ENCODE results near the gene GNG4. TPM values are rescaled to one million over a fixed set of nuclear protein-coding genes. Genes with fewer than 3 reads are reported as not detected.
"Not testable (repeated sequence)": the region's sequence is repeated elsewhere in the genome, so short reads cannot be mapped to it uniquely, and the experiment has no call there.

GNG4 gene
- total RNA-seq, 8 experiments from 2014 or later: 0.87 to 61.0 (median 33.2) TPM

DNA sequence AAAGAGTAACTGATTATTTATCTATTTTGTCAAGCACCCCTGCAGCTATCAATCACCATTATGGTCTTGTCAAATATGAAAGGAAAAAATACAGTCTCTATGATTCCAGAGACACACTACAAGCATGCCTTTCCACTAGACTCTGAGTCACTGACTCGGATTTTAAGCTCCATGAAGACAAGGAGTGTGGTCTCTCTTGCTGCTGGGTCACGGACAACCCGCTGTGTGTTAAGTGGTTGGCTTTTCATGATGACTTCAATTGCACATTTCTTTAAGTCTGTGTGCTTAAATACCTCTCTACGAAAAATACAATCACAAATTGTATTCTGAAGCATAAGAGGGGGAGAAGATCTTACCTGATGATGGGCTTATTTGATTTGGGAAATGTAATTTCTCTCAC lies 14.0 kb upstream of the GNG4 start:
- no peak overlapping the region for H3K4me3 ChIP-seq
- in situ Hi-C loops (cut with MboI; ENCODE audit: low pct_unique_long_range_greater_than_20kb in 2 of 9, low sequenced_read_pairs in 9 of 9, unreplicated experiment in 9 of 9): no loop called here
- 79 to 95% (median 90%) methylated on average over 1 to 4 of the region's 4 CpGs; no CpG with 5 or more reads in 2 of the 10 experiments for WGBS, 10 experiments
- H3K27ac ChIP-seq: no peak overlapping the region
- ATAC-seq (replicated peaks in 6 of 8): no peak
- no peaks in the 10 kb centered on the region for H3K4me1 ChIP-seq (replicated peaks in 1 of 2)

DNA sequence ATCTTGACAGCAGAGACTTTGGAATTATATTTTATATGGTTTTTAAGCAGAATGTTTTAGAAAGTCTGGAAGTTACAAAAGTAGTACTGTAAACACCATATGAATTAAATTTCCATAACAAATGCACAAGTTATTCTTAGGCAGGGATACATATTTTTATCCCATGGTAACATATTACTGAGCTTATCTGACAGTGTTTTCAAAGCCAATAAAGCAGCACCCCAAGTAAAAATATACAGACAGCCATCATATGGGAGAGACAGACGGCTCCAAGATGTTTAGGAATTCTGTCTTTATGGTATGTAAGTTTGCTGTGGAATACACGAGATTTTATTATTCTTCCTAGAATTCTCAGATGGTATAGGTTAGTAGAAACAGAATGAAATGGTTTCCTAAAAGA lies 12.0 kb upstream of the GNG4 start:
- in situ Hi-C loops (cut with MboI; ENCODE audit: low pct_unique_long_range_greater_than_20kb in 2 of 9, low sequenced_read_pairs in 9 of 9, unreplicated experiment in 9 of 9): no loop called here
- peak in 1 of 8 experiments; percentile 66 for ATAC-seq (replicated peaks in 6 of 8)
- H3K27ac ChIP-seq: no peak overlapping the region
- H3K4me3 ChIP-seq: no peak overlapping the region
- H3K4me1 ChIP-seq (replicated peaks in 1 of 2): no peaks in the 10 kb centered on the region
- WGBS, 10 experiments: 6 to 70% (median 51%) methylated on average over 2 of the region's 2 CpGs; no CpG with 5 or more reads in 2 of the 10 experiments

DNA sequence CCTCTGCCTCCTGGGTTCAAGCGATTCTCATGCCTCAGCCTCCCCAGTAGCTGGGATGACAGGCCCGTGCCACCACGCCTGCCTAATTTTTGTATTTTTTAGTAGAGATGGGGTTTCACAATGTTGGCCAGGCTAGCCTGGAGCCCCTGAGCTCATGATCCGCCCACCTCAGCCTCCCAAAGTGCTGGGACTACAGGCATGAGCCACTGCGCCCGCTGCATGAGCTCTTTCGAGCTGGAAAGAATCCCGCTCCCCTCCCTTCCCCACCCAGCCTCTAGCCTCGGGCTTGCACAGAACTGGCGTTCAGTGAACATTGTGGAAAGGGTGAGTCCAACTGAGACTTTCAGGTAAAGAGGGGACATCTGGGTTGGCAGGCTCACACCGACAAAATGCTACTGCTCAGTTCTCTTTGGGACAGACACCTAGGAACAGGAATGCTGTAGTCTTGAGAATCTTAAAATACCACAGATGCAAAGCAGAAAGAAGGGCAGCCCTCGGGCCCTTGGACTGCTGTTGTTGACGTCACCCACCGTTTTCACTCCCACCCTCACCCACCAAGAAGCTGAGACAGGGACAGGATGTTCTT lies 9.7 kb upstream of the GNG4 start:
- in situ Hi-C loops (cut with MboI; ENCODE audit: low pct_unique_long_range_greater_than_20kb in 2 of 9, low sequenced_read_pairs in 9 of 9, unreplicated experiment in 9 of 9): no loop called here
- Histone ChIP-seq H3K4me3 (no peak overlapping the region), H3K4me1 (replicated peaks in 1 of 2) (no peaks in the 10 kb centered on the region), H3K27ac (no peak overlapping the region)
- ATAC-seq (replicated peaks in 6 of 8): no peak
- 86 to 100% (median 99%) methylated on average over 1 to 7 of the region's 14 CpGs; no CpG with 5 or more reads in 1 of the 10 experiments for WGBS, 10 experiments

DNA sequence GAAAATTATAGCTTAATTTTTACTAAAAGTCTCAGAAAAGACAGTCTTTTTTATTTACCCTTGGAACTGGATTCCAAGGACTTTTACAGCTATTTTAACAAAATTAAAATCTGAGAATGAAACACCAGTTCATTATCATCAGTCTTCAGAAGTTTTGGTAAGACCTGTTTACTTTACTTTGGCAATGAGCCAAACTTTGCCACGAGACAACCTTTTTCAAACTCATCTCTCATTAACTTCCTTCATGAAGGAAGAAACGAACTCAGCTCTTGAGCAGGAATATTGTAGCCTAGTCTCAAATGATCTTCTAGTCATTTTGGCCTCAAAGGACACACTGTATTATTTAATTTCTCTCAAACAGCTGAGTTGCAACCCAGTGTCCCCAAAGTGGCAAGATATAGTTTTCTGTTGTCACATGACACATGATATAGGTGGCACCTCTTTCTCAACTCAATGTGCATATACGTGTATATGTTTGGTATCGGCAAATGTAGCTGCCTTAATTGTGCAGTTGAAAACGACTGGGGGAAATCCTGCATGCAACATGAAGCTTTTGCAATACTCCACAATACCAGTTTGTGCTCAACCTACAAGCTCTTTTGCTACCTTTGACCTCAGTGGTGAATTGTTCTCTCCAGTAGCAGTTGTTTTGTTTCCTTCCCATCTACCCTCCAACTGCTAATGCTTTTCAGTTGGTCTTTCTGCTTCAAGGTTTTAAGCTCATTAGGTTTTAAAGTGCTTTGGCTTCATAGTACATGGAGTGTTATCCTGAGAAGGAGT lies 8.4 kb upstream of the GNG4 start:
- no peak for ATAC-seq (replicated peaks in 6 of 8)
- Histone ChIP-seq H3K4me3 (no peak overlapping the region), H3K27ac (no peak overlapping the region), H3K4me1 (replicated peaks in 1 of 2) (no peaks in the 10 kb centered on the region)
- WGBS, 10 experiments: 34 to 94% (median 80%) methylated on average over 1 to 5 of the region's 5 CpGs
- in situ Hi-C loops (cut with MboI; ENCODE audit: low pct_unique_long_range_greater_than_20kb in 2 of 9, low sequenced_read_pairs in 9 of 9, unreplicated experiment in 9 of 9): no loop called here

DNA sequence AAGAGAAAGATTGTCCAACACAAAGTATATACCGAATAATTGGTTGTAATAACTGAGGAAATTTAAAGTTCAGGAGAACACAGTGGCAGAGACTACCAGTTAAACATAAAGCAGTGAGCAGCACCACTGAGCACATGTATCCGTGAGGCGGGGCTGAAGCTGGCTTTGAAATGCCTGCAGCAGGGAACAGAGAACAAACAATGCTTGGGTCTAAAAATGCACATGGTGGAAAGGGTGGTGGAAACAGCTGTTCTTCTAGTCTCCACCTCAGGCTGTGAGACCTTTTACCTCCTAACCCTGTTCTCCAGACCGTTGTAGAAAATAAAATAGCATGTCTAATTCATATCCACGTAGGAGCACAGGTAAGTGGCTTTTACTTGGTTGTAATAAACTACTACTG lies 7.7 kb upstream of the GNG4 start:
- no peak overlapping the region for H3K27ac ChIP-seq
- 20 to 86% (median 71%) methylated on average over 1 to 5 of the region's 5 CpGs for WGBS, 10 experiments
- no peak overlapping the region for H3K4me3 ChIP-seq
- no peaks in the 10 kb centered on the region for H3K4me1 ChIP-seq (replicated peaks in 1 of 2)
- in situ Hi-C loops (cut with MboI; ENCODE audit: low pct_unique_long_range_greater_than_20kb in 2 of 9, low sequenced_read_pairs in 9 of 9, unreplicated experiment in 9 of 9): no loop called here
- ATAC-seq (replicated peaks in 6 of 8): peak in 3 of 8 experiments; percentile 42 to 97 (median 83)

DNA sequence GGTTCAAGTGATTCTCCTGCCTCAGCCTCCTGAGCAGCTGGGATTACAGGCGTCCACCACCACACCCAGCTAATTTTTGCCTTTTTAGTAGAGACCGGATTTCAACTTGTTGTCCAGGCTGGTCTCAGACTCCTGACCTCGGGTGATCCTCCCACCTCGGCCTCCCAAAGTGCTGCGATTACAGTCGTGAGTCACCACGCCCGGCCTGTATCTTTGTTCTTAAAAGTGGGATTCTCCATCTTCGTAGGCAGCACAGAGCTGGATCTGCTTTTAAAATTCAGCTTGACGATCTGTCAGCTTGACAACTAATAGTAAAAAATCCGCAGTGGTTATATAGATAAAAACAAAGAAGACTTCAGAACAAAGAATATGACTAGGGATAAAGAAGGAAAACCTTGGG lies 2.8 kb upstream of the GNG4 start:
- Histone ChIP-seq H3K4me3 (no peak overlapping the region), H3K27ac (no peak overlapping the region), H3K4me1 (replicated peaks in 1 of 2) (peaks cover 4 to 5% of the 10 kb centered on the region in 2 donors)
- in situ Hi-C loops (cut with MboI; ENCODE audit: low pct_unique_long_range_greater_than_20kb in 2 of 9, low sequenced_read_pairs in 9 of 9, unreplicated experiment in 9 of 9): no loop called here
- 72 to 100% (median 91%) methylated on average over 2 to 11 of the region's 11 CpGs for WGBS, 10 experiments
- no peak for ATAC-seq (replicated peaks in 6 of 8)

DNA sequence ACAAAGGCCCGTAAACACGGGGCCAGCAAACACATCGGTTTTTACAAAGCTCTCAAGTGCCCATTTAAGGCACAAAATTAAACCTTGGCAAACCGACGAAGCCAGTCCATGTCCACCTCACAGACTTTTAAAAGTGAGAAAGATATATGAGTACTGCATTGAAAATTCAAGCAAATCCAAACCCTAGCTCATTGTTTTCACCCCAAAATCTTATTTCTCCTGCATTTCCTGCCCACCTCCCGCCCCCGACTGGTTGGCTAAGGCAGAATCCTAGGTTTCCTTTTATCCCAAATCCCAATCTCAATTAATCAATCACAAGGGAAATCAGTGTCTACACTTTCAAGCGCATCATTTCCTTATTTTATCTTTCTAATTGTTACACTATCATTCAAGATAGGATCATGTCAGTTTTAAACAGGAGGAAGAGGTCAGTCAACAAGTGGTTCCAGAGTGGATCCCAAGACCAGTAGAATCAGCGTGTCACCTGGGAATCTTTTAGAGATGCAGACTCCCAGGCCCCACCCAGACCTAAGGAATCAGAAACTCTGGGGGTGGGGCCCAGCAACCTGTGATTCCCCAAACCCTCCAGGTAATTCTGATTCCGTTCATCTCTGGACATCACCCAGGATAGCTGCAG lies 1.7 kb upstream of the GNG4 start:
- Histone ChIP-seq H3K27ac (no peak overlapping the region), H3K4me3 (peak overlapping the region in 2 of 5 donors; percentile 98 to 99), H3K4me1 (replicated peaks in 1 of 2) (peaks cover 4 to 5% of the 10 kb centered on the region in 2 donors)
- ATAC-seq (replicated peaks in 6 of 8): no peak
- in situ Hi-C loops (cut with MboI; ENCODE audit: low pct_unique_long_range_greater_than_20kb in 2 of 9, low sequenced_read_pairs in 9 of 9, unreplicated experiment in 9 of 9): no loop called here
- 14 to 100% (median 58%) methylated on average over 1 to 10 of the region's 10 CpGs; no CpG with 5 or more reads in 1 of the 10 experiments for WGBS, 10 experiments

DNA sequence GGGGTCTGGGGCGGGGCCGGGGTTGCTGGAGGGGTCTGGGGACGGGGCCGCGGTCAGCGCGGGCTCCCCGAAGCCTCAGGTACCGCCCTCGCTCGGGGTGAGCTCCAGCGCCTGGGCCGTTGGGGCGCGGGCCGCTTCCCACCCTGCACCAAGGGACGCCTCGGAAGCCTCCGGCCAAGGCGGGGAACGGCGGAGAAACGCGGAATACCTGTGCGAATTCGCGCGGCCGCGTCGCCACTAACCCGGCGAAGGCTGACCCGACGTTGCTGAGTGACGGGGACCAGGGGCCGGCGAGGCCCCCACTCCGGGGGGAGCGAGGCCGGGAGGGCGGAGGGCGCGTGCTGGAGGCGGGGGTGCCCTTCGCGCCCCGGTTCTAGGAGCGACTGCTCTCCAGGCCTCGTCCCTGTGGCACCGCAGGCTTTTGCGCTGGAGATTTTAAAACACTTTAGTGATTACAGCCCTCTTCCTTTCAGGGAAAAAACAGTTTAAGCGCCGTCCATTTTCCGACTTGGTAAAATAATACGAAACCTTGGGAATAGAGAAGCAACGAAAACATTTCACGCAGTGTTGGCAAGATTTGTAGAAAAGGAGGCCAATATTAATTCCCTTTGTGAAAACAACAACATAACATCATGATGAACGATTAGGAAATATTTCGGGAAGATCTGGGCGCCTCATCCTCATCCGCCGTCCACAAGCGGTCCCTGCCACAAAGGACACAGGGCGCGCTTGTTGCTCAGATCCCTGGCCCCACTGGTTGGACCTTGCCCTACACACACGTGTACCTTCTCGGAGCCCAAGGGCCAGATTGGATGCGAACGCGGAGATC lies 971 bp upstream of the GNG4 start:
- Histone ChIP-seq H3K27ac (peak overlapping the region; percentile 2 to 24), H3K4me3 (peak overlapping the region; percentile 64 to 100 (median 98)), H3K4me1 (replicated peaks in 1 of 2) (peaks cover 4 to 5% of the 10 kb centered on the region in 2 donors)
- 5 to 60% (median 25%) methylated on average over 1 to 19 of the region's 71 CpGs; no CpG with 5 or more reads in 1 of the 10 experiments for WGBS, 10 experiments
- in situ Hi-C loops (cut with MboI; ENCODE audit: low pct_unique_long_range_greater_than_20kb in 2 of 9, low sequenced_read_pairs in 9 of 9, unreplicated experiment in 9 of 9): no loop called here
- peak in 7 of 8 experiments; percentile 26 to 67 (median 62) for ATAC-seq (replicated peaks in 6 of 8)

DNA sequence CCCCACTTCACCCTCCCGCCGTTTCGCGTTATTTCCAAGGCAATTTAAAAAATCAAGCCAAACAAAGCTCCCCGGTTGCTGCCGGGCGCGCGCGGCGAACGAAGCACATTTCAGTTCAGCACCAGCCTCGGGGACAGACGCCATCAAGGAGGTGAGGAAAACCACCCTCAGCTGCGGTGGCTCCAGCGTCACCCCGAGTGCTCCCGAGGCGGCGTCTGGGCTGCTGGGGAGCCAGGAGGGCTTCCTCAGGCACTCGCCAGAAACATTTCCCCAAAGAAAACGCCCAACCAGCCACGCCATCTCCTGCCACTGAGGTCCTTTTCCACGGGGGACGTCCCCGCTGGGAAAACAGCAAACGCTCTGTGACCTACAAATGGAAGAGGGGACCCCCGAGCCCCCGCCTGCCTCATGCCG lies 623 bp downstream of the GNG4 start:
- in situ Hi-C loops (cut with MboI; ENCODE audit: low pct_unique_long_range_greater_than_20kb in 2 of 9, low sequenced_read_pairs in 9 of 9, unreplicated experiment in 9 of 9): no loop called here
- Histone ChIP-seq H3K27ac (peak overlapping the region; percentile 19 to 88), H3K4me1 (replicated peaks in 1 of 2) (peaks cover 4 to 5% of the 10 kb centered on the region in 2 donors), H3K4me3 (peak overlapping the region; percentile 64 to 100 (median 98))
- WGBS, 10 experiments: 0 to 17% (median 0%) methylated on average over 1 to 18 of the region's 30 CpGs; no CpG with 5 or more reads in 4 of the 10 experiments
- peak; percentile 23 to 88 (median 47) for ATAC-seq (replicated peaks in 6 of 8)

DNA sequence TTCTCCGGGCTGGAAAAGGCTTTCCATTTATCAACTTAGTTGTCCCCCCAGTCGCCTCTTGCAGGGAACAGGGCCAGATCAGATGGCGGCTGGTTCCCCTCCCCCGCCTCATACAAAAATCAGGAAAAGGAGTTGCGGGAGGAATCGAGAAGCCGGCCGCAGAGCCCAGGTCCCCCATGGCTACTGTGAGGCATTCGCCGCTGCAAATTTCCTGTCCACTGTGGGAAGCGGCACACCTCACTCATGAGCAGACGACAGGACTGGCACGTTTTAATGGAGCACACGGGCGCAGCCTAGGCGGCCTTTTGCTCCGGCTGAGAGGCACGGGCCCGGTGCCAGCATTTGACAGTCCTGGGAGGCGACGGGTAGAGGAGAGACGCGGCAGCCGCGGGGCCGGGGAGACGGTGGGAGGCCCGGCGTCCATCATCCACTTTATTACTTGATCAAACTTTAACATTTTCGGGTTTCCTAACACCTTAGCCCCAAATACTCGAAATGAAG lies 1.1 kb downstream of the GNG4 start:
- 0 to 40% (median 6%) methylated on average over 1 to 25 of the region's 31 CpGs; no CpG with 5 or more reads in 1 of the 10 experiments for WGBS, 10 experiments
- in situ Hi-C loops (cut with MboI; ENCODE audit: low pct_unique_long_range_greater_than_20kb in 2 of 9, low sequenced_read_pairs in 9 of 9, unreplicated experiment in 9 of 9): no loop called here
- H3K4me3 ChIP-seq: peak overlapping the region; percentile 64 to 100 (median 98)
- peak overlapping the region in 1 of 2 donors; percentile 88 for H3K27ac ChIP-seq
- peaks cover 5 to 7% of the 10 kb centered on the region in 2 donors for H3K4me1 ChIP-seq (replicated peaks in 1 of 2)
- ATAC-seq (replicated peaks in 6 of 8): peak; percentile 8 to 38 (median 22)

DNA sequence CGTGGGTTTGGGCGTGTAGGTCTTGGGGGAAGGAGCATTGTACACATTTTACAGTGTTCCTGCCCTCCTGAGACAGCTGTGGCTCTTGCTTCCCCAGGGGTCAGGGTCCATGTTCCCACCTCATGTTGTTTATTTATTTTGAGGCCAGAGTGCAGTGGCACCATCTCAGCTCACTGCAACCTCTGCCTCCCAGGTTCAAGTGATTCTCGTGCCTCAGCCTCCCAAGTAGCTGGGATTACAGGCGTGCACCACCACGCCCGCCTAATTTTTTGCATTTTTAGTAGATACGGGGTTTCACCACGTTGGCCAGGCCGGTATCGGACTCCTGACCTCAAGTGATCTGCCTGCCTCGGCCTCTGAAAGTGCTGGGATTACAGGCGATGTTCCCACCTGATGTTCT lies 2.0 kb downstream of the GNG4 start:
- H3K4me3 ChIP-seq; ATAC-seq (replicated peaks in 6 of 8); H3K27ac ChIP-seq; in situ Hi-C loops (cut with MboI; ENCODE audit: low pct_unique_long_range_greater_than_20kb in 2 of 9, low sequenced_read_pairs in 9 of 9, unreplicated experiment in 9 of 9): not testable (repeated sequence)
- peaks cover 11 to 16% of the 10 kb centered on the region in 2 donors for H3K4me1 ChIP-seq (replicated peaks in 1 of 2)
- WGBS, 10 experiments: 60 to 100% (median 81%) methylated on average over 1 to 12 of the region's 12 CpGs; no CpG with 5 or more reads in 2 of the 10 experiments

DNA sequence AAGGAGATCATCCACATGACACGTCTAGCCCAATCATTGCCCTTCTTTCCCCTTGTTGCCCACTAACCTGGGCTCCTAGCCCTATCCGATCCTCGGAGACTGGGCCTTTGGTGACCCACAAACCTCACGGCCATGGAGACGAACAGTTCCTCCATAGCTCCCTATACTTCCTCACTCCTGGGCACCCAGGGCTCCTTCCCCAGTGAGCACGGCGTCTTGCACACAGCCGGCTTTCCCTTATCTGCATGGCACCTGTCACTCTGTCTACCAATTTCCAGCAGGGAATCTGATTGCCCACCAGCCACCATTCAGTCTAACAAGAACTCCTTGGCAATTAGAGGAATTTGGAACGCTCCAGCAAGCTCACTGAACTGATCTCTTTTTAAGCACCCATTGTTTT lies 3.1 kb downstream of the GNG4 start:
- no peak for ATAC-seq (replicated peaks in 6 of 8)
- H3K27ac ChIP-seq: no peak overlapping the region
- H3K4me3 ChIP-seq: no peak overlapping the region
- 59 to 97% (median 77%) methylated on average over 1 to 9 of the region's 9 CpGs for WGBS, 10 experiments
- in situ Hi-C loops (cut with MboI; ENCODE audit: low pct_unique_long_range_greater_than_20kb in 2 of 9, low sequenced_read_pairs in 9 of 9, unreplicated experiment in 9 of 9): no loop called here
- H3K4me1 ChIP-seq (replicated peaks in 1 of 2): peaks cover 11 to 26% of the 10 kb centered on the region in 2 donors
